HepG2 (cell line): Measurements from ENCODE around the gene DOLK. TPM values are rescaled to one million over a fixed set of nuclear protein-coding genes. Genes with fewer than 3 reads are reported as not detected.

Source experiments
- ATAC-seq: fragments of 200-7000 bp; cut with Tn5 transposase; 3 replicates; pipeline ENCODE4 v1.9.1; 2020; ENCODE audit warnings: mild to moderate bottlenecking, moderate library complexity
- BruUV-seq: library from RNA; stranded (reverse); fragments of 400-500 nt; replicated peaks from 2 replicates; lab custom pipeline; 2021; lab: Mats Ljungman, UMichigan
- CTCF ChIA-PET: fragments of 300-600 bp; formaldehyde crosslinking; extraction: SDS; loops from one replicate; lab custom pipeline; 2021; ENCODE audit warnings: low total read pairs, inconsistent platforms, low intra/inter-chr PET ratio; lab: Yijun Ruan, JAX
- POLR2A ChIA-PET: fragments of 350-600 bp; sonication (Branson Sonifier 250); formaldehyde crosslinking; loops from one replicate; lab custom pipeline; 2020; ENCODE audit warnings: antibody characterized with exemption, inconsistent platforms; lab: Yijun Ruan, JAX
- DNase-seq: peaks from one replicate; pipeline ENCODE4 v3.0.0-alpha.2; 2015; ENCODE audit warnings: low spot score
- FAIRE-seq: peaks from 3 replicates; lab custom pipeline; 2011; peaks lifted over from hg19 to GRCh38; lab: Jason Lieb, UNC
- H2AFZ ChIP-seq: one replicate; pipeline ENCODE4 v1.6.1; 2011; ENCODE audit warnings: low read length, inconsistent platforms
- H3K27ac ChIP-seq: fragments of 300-600 bp; 3 replicates; pipeline ENCODE4 v1.8.0; 2011; ENCODE audit warnings: mixed run types, mild to moderate bottlenecking, mixed read lengths, low read length, inconsistent platforms; ENCODE audit not compliant: insufficient read depth; ENCODE audit errors: extremely low read length
- H3K27me3 ChIP-seq, 2 experiments: fragments of 200-600 bp in 1 of 2; 2 replicates in 1 of 2; 3 replicates in 1 of 2; pipeline versions ENCODE4 v1.6.0 to v1.8.0; 2011; ENCODE audit warnings: low read length in 2 of 2, mild to moderate bottlenecking in 2 of 2, moderate library complexity in 2 of 2, inconsistent platforms in 1 of 2; ENCODE audit not compliant: insufficient read depth in 2 of 2, control insufficient read depth in 1 of 2
- H3K36me3 ChIP-seq, 2 experiments: fragments of 200-600 bp in 1 of 2; replicated peaks in 1 of 2; 2 replicates in 1 of 2; 3 replicates in 1 of 2; pipeline versions ENCODE4 v1.5.1 to v1.8.0; 2011; ENCODE audit warnings: low read length in 2 of 2, inconsistent platforms in 1 of 2; ENCODE audit not compliant: insufficient read depth in 2 of 2, control insufficient read depth in 1 of 2
- H3K4me1 ChIP-seq: 2 replicates; pipeline ENCODE4 v1.5.1; 2012; ENCODE audit warnings: low read length, inconsistent platforms; ENCODE audit not compliant: insufficient read depth
- H3K4me2 ChIP-seq: 2 replicates; pipeline ENCODE4 v1.6.0; 2011; ENCODE audit warnings: low read depth, low read length, inconsistent platforms
- H3K4me3 ChIP-seq, 3 experiments: fragments of 200-600 bp in 1 of 3; sonication (generic), shearing (Covaris generic) in 1 of 3; replicated peaks in 1 of 3; 2 replicates each; pipeline ENCODE4 v1.5.1; 2011 to 2016; ENCODE audit warnings: low read length in 3 of 3, inconsistent platforms in 2 of 3, low read depth in 2 of 3, mild to moderate bottlenecking in 2 of 3, control low read depth in 1 of 3, mixed read lengths in 1 of 3; ENCODE audit not compliant: insufficient read depth in 1 of 3
- H3K79me2 ChIP-seq: one replicate; pipeline ENCODE4 v1.6.1; 2011; ENCODE audit warnings: low read length, inconsistent platforms; ENCODE audit not compliant: insufficient read depth
- H3K9ac ChIP-seq: 2 replicates; pipeline ENCODE4 v1.6.0; 2011; ENCODE audit warnings: mild to moderate bottlenecking, low read depth, low read length, inconsistent platforms; ENCODE audit not compliant: insufficient read depth
- H3K9me3 ChIP-seq: 2 replicates; pipeline ENCODE4 v1.5.1; 2012; ENCODE audit warnings: mild to moderate bottlenecking, low read length
- H4K20me1 ChIP-seq: 2 replicates; pipeline ENCODE4 v1.6.0; 2011; ENCODE audit warnings: inconsistent platforms, mild to moderate bottlenecking, low read length, moderate library complexity; ENCODE audit not compliant: insufficient read depth
- ETV5 ChIP-seq: IDR thresholded peaks from 2 replicates; pipeline ENCODE4 v1.6.1; 2018; ENCODE audit warnings: missing biosample characterization, missing genetic modification reagents, inconsistent platforms, borderline replicate concordance
- FOXC1 ChIP-seq: sonication (generic); formaldehyde crosslinking; IDR thresholded peaks from 2 replicates; pipeline ENCODE4 v1.8.0; 2022; ENCODE audit warnings: mild to moderate bottlenecking, missing genetic modification reagents, borderline replicate concordance
- NCOA2 ChIP-seq: sonication (generic); formaldehyde crosslinking; IDR thresholded peaks from 2 replicates; pipeline ENCODE4 v1.8.0; 2022; ENCODE audit warnings: inconsistent platforms
- SUZ12 ChIP-seq: fragments of 150-350 bp; IDR thresholded peaks from 2 replicates; pipeline ENCODE4 v1.6.1; 2014; ENCODE audit warnings: low read depth, low read length
- U2AF1 ChIP-seq: fragments of 200-400 bp; formaldehyde crosslinking; optimal IDR thresholded peaks from 2 replicates; pipeline ENCODE3; 2017; ENCODE audit warnings: mild to moderate bottlenecking, low read depth, low read length
- ZNF501 ChIP-seq: sonication (generic); formaldehyde crosslinking; IDR thresholded peaks from 2 replicates; pipeline ENCODE4 v1.5.1; 2020; ENCODE audit warnings: mild to moderate bottlenecking, moderate library complexity, missing genetic modification reagents
- WGBS: methylation state at CpG from one replicate; pipeline ENCODE4 v1.1.6; 2017; ENCODE audit warnings: low lambda C conversion rate; 5-methylcytosine and 5-hydroxymethylcytosine counted together
- in situ Hi-C: cut with HindIII; loops from 2 replicates; pipeline ENCODE4 v1.10.0; 2017; ENCODE audit warnings: low pct_unique_long_range_greater_than_20kb; ENCODE audit not compliant: extremely low pct_ligation_motif_present
- intact Hi-C: fragments of 100-400 bp; cut with micrococcal nuclease; formaldehyde crosslinking; loops from one replicate; pipeline ENCODE4 v1.10.0; 2022; ENCODE audit not compliant: unreplicated experiment
- polyA plus RNA-seq, 8 experiments: library from polyadenylated mRNA; depleted of rRNA in 3 of 8; stranded (reverse) in 7 of 8; unstranded in 1 of 8; fragments of >200 nt; fragmentation: Illumina TruSeq in 4 of 8; extraction: Trizol in 4 of 8; gene quantifications; 2 replicates each; pipeline versions ENCODE4 v1.2.1 to v1.2.3, GENCODE V29; 2011 to 2016; ENCODE audit warnings: low read depth in 4 of 8, missing spikeins in 1 of 8, mixed read lengths in 1 of 8; ENCODE audit not compliant: insufficient read depth in 1 of 8
- total RNA-seq, 5 experiments: library from RNA; depleted of rRNA; stranded (reverse); fragments of >200 nt; fragmentation: Illumina TruSeq; extraction: Trizol; gene quantifications; 2 replicates each; pipeline ENCODE4 v1.2.3, GENCODE V29; 2016; ENCODE audit warnings: low read depth in 1 of 5
- TF ChIP-seq, protein P1 (sequence below), 2 experiments: fragments of 450-650 bp in 1 of 2; sonication (generic) in 1 of 2; formaldehyde crosslinking in 1 of 2; IDR thresholded peaks; 2 replicates each; pipeline versions ENCODE4 v1.6.1 to v1.8.0; 2016 to 2022; ENCODE audit warnings: antibody characterized with exemption in 1 of 2, mild to moderate bottlenecking in 1 of 2, missing genetic modification reagents in 1 of 2
- TF ChIP-seq, protein P2 (sequence below): sonication (generic); formaldehyde crosslinking; IDR thresholded peaks from 2 replicates; pipeline ENCODE4 v1.8.0; 2022; ENCODE audit warnings: missing genetic modification reagents, mild to moderate bottlenecking, borderline replicate concordance
- TF ChIP-seq, protein P3 (sequence below): sonication (generic); formaldehyde crosslinking; IDR thresholded peaks from 2 replicates; pipeline ENCODE4 v1.8.1; 2023; ENCODE audit warnings: mild to moderate bottlenecking, missing genetic modification reagents

Gene DOLK
- total and polyA plus RNA-seq, 2 of the 13 experiments (the other 11 are each of a cell fraction or from before 2014, with no cell fraction given): 15.4 to 18.7 TPM

DNA sequence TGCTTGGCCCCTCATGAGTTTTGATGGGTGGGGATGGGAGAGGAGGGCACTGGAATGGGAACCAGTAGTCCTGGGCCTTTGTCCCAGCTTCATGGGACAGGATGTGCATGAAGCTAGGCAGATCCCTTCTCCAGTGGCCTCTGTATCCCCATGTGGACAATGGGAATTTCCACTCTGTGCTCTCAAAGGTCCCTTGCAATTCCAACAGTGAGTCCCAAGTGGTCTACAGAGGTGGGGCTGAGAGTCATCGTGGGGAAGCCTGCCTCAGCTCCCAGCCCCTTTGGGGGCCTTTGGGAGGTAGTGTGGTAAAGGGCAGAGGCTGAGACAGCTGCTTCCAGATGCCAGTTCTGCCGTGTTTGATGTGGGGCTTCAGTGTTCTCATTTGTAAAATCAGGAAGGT, 28.5 kb downstream of the DOLK start (continued):
- TF ChIP-seq FOXC1 (no peak), NCOA2 (CRISPR knock-in tag) (no peak)

GRCh38 chr9:128917151-128917849, 30.1 kb downstream of the DOLK start:
- no peak overlapping the region for H3K9ac ChIP-seq
- H3K4me2 ChIP-seq: 0 out of 2 replicates have a peak overlapping the region, but pooled peaks have one; percentile 3
- H3K27me3 ChIP-seq: no peaks in the 10 kb centered on the region
- H3K79me2 ChIP-seq: peaks cover 14% of the 10 kb centered on the region
- no peaks in the 10 kb centered on the region for H4K20me1 ChIP-seq
- DNase-seq (peak; percentile 61), ATAC-seq (no peak), FAIRE-seq (peak; percentile 77)
- H3K9me3 ChIP-seq: no peaks in the 10 kb centered on the region
- intact Hi-C loops (no loop called here), in situ Hi-C loops (no loop called here)
- POLR2A ChIA-PET: interaction anchor here (0.5 to 1.1 kb wide), 7 partner anchors 31 to 54 kb away, joined by 3 to 4 read pairs (median 3); no protein-coding TSS in a partner anchor
- 57% methylated on average over 22 of the region's 26 CpGs for WGBS
- CTCF ChIA-PET: no interaction called here
- no TSS peak for BruUV-seq
- peaks cover 7 to 16% of the 10 kb centered on the region in 2 experiments for H3K36me3 ChIP-seq
- H3K4me1 ChIP-seq: peaks cover 94% of the 10 kb centered on the region
- no peak overlapping the region for H3K4me3 ChIP-seq
- no peak overlapping the region for H2AFZ ChIP-seq
- peak overlapping the region; percentile 74 for H3K27ac ChIP-seq
- TF ChIP-seq U2AF1: no peak
- TF ChIP-seq, protein P1, sequence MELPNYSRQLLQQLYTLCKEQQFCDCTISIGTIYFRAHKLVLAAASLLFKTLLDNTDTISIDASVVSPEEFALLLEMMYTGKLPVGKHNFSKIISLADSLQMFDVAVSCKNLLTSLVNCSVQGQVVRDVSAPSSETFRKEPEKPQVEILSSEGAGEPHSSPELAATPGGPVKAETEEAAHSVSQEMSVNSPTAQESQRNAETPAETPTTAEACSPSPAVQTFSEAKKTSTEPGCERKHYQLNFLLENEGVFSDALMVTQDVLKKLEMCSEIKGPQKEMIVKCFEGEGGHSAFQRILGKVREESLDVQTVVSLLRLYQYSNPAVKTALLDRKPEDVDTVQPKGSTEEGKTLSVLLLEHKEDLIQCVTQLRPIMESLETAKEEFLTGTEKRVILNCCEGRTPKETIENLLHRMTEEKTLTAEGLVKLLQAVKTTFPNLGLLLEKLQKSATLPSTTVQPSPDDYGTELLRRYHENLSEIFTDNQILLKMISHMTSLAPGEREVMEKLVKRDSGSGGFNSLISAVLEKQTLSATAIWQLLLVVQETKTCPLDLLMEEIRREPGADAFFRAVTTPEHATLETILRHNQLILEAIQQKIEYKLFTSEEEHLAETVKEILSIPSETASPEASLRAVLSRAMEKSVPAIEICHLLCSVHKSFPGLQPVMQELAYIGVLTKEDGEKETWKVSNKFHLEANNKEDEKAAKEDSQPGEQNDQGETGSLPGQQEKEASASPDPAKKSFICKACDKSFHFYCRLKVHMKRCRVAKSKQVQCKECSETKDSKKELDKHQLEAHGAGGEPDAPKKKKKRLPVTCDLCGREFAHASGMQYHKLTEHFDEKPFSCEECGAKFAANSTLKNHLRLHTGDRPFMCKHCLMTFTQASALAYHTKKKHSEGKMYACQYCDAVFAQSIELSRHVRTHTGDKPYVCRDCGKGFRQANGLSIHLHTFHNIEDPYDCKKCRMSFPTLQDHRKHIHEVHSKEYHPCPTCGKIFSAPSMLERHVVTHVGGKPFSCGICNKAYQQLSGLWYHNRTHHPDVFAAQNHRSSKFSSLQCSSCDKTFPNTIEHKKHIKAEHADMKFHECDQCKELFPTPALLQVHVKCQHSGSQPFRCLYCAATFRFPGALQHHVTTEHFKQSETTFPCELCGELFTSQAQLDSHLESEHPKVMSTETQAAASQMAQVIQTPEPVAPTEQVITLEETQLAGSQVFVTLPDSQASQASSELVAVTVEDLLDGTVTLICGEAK (IDR thresholded peaks at IDR 0.05): no peak
- TF ChIP-seq, protein P1 (CRISPR knock-in tag; IDR thresholded peaks at IDR 0.05): peak; percentile 68
- TF ChIP-seq, protein P2, sequence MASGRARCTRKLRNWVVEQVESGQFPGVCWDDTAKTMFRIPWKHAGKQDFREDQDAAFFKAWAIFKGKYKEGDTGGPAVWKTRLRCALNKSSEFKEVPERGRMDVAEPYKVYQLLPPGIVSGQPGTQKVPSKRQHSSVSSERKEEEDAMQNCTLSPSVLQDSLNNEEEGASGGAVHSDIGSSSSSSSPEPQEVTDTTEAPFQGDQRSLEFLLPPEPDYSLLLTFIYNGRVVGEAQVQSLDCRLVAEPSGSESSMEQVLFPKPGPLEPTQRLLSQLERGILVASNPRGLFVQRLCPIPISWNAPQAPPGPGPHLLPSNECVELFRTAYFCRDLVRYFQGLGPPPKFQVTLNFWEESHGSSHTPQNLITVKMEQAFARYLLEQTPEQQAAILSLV: no peak; the same call in 1 of the 2 replicates
- peak; percentile 95 for TF ChIP-seq ETV5 (CRISPR knock-in tag)
- TF ChIP-seq ZNF501 (CRISPR knock-in tag): peak; percentile 32
- TF ChIP-seq, protein P3, sequence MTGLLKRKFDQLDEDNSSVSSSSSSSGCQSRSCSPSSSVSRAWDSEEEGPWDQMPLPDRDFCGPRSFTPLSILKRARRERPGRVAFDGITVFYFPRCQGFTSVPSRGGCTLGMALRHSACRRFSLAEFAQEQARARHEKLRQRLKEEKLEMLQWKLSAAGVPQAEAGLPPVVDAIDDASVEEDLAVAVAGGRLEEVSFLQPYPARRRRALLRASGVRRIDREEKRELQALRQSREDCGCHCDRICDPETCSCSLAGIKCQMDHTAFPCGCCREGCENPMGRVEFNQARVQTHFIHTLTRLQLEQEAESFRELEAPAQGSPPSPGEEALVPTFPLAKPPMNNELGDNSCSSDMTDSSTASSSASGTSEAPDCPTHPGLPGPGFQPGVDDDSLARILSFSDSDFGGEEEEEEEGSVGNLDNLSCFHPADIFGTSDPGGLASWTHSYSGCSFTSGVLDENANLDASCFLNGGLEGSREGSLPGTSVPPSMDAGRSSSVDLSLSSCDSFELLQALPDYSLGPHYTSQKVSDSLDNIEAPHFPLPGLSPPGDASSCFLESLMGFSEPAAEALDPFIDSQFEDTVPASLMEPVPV: peak; percentile 38; the same call in 1 of the 2 replicates
- TF ChIP-seq SUZ12: no peak
